ENCODE results near the gene KCNJ11. TPM values are rescaled to one million over a fixed set of nuclear protein-coding genes. Genes with fewer than 3 reads are reported as not detected.

Gene KCNJ11
- total and polyA plus RNA-seq, 2 of the 13 experiments (the other 11 are each of a cell fraction or from before 2014, with no cell fraction given): 0.38 to 1.6 TPM

DNA sequence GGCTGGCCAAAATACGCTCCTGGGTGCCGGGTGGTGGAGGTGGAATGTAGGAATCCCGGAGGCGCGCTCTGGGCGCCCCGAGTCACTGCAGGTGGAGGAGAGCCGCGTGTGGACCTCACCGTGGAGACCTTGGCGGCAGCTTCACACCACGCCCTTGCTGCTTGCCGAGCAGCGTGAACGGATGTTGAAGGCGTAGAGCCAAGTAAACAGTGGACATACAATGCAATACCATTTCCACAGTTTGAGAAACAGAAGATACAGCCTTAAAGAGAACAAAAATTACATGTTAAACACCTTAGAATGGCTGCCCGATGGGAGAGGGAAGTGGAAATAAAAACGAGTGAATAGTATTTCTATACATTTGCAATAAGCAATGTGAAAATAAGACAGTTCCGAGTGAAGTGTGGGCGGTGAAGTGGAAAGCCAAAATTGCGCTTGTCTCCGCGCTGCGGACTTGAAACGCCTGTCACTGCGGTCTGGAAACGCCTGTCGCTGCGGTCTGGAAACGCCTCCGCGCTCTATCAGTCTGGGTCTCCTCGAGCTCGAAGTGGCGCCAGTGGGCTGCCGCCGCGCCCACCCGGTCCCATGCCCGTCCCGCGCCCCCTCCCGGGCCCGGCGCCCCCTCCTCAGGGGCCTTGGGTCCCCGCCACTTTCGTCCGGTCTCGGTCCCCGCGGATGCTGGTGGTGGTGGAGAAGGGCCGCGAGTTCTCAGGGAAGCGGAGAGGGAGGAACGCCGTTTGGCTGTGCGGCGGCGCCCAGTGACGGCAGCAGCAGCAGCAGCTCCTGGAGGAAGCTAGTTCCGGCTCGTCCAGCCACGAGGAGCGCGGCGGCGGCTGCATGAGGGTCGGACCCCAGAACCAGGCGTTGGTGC lies 35.3 kb downstream of the KCNJ11 start (continued):
- TF ChIP-seq ZSCAN22 (CRISPR knock-in tag; IDR thresholded peaks at IDR 0.05) (no peak), REXO4 (CRISPR knock-in tag; IDR thresholded peaks at IDR 0.05; ENCODE audit: borderline replicate concordance) (0 out of 2 replicates have a peak, but pooled peaks have one; percentile 36), MXI1 (IDR thresholded peaks at IDR 0.05; ENCODE audit: borderline replicate concordance, low read depth, low read length) (peak; percentile 93; the same call in 1 of the 3 replicates), ZNF570 (CRISPR knock-in tag; IDR thresholded peaks at IDR 0.05; ENCODE audit: borderline replicate concordance) (0 out of 2 replicates have a peak, but pooled peaks have one; percentile 45), ZNF850 (CRISPR knock-in tag; conservative IDR thresholded peaks at IDR 0.05) (peak; percentile 75; the same call in 1 of the 2 replicates), HOXA9 (CRISPR knock-in tag; IDR thresholded peaks at IDR 0.05; ENCODE audit: borderline replicate concordance) (no peak), AHR (CRISPR knock-in tag; IDR thresholded peaks at IDR 0.05) (peak; percentile 92), MEF2D (CRISPR knock-in tag; IDR thresholded peaks at IDR 0.05) (peak; percentile 63; the same call in 1 of the 2 replicates), MTF2 (CRISPR knock-in tag; IDR thresholded peaks at IDR 0.05; ENCODE audit: borderline replicate concordance) (no peak; the same call in 1 of the 2 replicates), ZNF12 (CRISPR knock-in tag; IDR thresholded peaks at IDR 0.05) (no peak), DNMT1 (CRISPR knock-in tag; IDR thresholded peaks at IDR 0.05) (no peak), KDM6A (CRISPR knock-in tag; IDR thresholded peaks at IDR 0.05; ENCODE audit: low read depth) (no peak), KDM5A (IDR thresholded peaks at IDR 0.05; ENCODE audit: borderline replicate concordance, low read length) (0 out of 2 replicates have a peak, but pooled peaks have one; percentile 33), TSC22D2 (CRISPR knock-in tag; IDR thresholded peaks at IDR 0.05; ENCODE audit: borderline replicate concordance) (0 out of 2 replicates have a peak, but pooled peaks have one; percentile 48), ZNF607 (CRISPR knock-in tag; IDR thresholded peaks at IDR 0.05; ENCODE audit: borderline replicate concordance) (peak; percentile 91), ARNT2 (CRISPR knock-in tag; IDR thresholded peaks at IDR 0.05; ENCODE audit: low read depth) (peak; percentile 74)
- TF ChIP-seq, protein P1, sequence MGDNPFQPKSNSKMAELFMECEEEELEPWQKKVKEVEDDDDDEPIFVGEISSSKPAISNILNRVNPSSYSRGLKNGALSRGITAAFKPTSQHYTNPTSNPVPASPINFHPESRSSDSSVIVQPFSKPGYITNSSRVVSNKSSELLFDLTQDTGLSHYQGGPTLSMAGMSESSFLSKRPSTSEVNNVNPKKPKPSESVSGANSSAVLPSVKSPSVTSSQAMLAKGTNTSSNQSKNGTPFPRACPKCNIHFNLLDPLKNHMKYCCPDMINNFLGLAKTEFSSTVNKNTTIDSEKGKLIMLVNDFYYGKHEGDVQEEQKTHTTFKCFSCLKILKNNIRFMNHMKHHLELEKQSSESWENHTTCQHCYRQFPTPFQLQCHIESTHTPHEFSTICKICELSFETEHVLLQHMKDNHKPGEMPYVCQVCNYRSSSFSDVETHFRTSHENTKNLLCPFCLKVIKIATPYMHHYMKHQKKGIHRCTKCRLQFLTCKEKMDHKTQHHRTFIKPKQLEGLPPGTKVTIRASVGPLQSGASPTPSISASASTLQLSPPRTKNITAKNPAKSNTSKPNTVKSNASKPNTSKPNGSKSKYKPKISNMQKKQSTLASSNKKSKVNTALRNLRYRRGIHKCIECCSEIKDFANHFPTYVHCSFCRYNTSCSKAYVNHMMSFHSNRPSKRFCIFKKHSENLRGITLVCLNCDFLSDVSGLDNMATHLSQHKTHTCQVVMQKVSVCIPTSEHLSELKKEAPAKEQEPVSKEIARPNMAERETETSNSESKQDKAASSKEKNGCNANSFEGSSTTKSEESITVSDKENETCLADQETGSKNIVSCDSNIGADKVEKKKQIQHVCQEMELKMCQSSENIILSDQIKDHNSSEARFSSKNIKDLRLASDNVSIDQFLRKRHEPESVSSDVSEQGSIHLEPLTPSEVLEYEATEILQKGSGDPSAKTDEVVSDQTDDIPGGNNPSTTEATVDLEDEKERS (CRISPR knock-in tag; IDR thresholded peaks at IDR 0.05): no peak
- TF ChIP-seq, protein P2, sequence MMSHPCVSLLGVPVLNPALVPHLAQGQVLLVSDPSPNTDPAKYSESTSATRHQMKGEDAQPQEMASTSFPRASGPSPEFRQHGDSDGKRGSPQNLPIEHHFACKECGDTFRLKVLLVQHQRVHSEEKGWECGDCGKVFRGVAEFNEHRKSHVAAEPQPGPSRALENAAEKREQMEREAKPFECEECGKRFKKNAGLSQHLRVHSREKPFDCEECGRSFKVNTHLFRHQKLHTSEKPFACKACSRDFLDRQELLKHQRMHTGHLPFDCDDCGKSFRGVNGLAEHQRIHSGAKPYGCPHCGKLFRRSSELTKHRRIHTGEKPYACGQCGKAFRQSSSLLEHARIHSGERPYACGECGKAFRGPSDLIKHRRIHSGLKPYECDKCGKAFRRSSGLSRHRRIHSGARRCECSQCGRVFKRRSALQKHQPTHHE (CRISPR knock-in tag; IDR thresholded peaks at IDR 0.05; ENCODE audit: borderline replicate concordance): peak; percentile 40; the same call in 1 of the 2 replicates
- TF ChIP-seq, protein P3, sequence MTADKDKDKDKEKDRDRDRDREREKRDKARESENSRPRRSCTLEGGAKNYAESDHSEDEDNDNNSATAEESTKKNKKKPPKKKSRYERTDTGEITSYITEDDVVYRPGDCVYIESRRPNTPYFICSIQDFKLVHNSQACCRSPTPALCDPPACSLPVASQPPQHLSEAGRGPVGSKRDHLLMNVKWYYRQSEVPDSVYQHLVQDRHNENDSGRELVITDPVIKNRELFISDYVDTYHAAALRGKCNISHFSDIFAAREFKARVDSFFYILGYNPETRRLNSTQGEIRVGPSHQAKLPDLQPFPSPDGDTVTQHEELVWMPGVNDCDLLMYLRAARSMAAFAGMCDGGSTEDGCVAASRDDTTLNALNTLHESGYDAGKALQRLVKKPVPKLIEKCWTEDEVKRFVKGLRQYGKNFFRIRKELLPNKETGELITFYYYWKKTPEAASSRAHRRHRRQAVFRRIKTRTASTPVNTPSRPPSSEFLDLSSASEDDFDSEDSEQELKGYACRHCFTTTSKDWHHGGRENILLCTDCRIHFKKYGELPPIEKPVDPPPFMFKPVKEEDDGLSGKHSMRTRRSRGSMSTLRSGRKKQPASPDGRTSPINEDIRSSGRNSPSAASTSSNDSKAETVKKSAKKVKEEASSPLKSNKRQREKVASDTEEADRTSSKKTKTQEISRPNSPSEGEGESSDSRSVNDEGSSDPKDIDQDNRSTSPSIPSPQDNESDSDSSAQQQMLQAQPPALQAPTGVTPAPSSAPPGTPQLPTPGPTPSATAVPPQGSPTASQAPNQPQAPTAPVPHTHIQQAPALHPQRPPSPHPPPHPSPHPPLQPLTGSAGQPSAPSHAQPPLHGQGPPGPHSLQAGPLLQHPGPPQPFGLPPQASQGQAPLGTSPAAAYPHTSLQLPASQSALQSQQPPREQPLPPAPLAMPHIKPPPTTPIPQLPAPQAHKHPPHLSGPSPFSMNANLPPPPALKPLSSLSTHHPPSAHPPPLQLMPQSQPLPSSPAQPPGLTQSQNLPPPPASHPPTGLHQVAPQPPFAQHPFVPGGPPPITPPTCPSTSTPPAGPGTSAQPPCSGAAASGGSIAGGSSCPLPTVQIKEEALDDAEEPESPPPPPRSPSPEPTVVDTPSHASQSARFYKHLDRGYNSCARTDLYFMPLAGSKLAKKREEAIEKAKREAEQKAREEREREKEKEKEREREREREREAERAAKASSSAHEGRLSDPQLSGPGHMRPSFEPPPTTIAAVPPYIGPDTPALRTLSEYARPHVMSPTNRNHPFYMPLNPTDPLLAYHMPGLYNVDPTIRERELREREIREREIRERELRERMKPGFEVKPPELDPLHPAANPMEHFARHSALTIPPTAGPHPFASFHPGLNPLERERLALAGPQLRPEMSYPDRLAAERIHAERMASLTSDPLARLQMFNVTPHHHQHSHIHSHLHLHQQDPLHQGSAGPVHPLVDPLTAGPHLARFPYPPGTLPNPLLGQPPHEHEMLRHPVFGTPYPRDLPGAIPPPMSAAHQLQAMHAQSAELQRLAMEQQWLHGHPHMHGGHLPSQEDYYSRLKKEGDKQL (CRISPR knock-in tag; IDR thresholded peaks at IDR 0.05; ENCODE audit: low read depth): no peak
